UCSD-AML1 (cell line): ENCODE measurements around the gene ADGRB2.
"Not testable (repeated sequence)": the region's sequence is repeated elsewhere in the genome, so short reads cannot be mapped to it uniquely, and the experiment has no call there.

Experiments
- DNase-seq: peaks from one replicate; lab custom pipeline; 2025; ENCODE audit not compliant: unreplicated experiment; lab: John Stamatoyannopoulos, UW

ADGRB2 gene

DNA sequence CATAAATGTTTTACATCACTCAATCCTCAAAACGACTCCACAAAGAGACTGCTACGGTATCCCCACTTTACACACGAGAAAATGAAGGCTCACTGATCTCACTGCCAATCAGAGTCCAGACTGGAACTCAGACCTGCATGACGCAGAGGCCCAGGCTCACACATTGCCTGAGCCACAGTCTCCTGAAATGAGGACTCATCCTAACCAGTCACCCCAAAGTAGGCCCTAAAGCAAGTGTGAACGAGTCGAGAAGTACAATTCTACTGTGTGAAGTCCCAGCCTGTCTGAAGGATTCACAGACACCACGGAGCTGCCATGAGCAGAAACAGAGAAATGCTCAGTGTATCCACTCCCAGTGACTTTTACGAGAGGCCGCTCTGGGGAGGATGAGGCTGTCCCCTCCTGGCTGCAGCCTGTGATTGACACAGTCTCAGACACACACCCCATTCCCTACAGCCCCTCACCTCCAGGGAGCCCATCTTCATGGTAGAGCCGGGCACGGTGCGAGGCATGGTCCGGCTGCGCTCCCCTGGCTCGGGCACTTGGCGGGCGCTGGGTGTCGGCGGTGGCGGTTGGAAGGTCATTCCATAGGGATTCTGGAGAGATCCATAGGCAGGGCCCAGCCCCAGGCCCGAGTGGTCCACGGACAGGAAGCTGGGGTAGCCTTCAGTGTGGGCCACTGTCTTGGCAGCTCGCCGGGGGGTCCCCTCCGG is 33.6 kb downstream of the ADGRB2 start:
- no peak for DNase-seq

DNA sequence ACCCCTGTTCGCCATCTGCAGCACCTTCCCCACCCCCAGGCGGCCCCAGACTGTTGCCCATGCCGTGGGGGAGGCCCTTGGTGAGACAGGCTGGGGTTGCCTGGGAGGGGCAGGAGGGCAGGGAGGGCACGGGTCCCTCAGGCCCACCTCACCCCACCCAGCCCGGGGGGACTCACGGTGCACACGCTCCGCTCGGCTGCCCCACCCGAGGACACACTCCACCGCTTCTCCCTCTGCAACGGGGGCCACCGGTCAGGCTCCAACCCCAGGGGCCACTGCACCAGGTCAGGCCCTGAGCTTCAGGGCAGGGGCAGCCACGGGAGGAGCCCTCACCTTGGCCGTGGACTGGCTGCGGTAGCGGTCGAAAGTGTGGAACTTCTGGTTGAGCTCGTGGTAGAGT is 36.3 kb downstream of the ADGRB2 start:
- DNase-seq: no peak

DNA sequence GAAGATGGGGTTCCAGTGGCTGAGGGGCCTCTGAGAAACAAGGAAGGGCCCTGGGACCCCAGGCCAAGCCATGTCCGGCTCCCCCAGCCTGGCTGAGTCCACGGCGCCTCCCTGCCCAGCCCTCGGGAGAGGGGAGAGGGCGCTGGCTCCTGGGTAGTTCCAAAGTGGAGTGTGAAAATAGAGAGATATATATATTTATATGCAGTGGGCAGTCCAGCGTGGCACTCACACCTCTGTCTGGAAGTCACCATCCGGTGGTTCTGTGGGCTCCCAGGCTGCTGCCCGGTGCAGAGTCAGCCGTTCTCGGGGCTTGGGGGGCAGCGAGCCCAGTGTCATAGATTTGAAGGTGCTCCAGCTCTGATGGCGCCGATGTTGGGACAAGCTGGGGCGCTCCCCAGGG is 36.9 kb downstream of the ADGRB2 start:
- no peak for DNase-seq

DNA sequence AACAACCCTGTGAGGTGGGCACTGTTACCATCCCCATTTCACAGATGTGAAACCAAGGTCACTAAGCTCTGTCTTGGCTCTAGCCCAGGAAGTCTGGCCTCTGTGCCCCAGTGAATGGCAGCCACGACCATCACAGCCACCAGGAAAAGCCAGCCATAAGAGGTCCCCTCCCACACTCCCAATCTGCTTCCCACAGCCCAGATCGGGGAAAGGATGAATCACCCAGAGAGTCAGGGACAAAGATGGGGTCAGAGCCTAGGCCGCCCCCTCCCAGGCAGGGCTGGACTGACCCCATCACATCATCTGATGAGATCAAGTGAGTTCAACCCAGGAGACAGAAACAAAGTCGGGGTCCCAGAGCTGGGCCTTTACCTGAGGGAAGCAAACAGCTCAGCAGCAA is 37.4 kb downstream of the ADGRB2 start:
- no peak for DNase-seq

DNA sequence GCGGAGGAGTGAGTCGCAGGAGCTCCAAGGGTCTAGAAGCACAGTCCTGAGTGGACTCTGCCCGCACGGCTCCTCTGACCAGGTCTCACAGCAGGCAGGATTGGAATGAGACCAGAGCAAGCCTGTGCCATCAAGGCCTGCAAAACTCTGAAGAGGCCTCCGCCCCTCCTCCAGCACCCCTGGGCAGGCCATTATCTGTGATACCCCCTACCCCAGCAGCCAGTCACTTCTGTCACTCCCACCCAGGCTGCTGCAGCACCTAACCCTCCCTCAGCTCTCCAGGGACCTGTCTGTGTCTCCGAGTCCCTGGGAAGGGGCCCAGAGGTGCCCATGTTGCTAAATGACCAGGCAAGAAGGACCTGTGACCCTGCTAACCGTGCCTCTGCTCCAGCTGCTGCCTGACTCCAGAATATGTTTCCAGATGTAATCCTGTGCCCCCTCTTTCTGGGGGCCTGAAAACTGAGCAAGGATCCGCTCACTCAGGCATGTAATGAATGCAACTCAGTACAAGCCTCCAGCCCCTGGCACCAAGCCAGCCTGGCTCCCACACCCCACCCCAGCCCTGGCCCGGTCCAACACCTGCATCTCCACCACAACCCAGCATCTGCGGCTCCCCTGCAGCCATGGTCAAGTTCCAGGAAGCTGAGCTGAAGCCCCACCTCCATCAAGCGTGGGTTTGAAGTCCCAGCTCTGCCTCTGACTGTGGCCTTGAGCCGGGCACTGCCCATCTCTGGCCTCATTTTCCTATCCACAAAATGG is 38.2 kb downstream of the ADGRB2 start:
- DNase-seq: no peak

DNA sequence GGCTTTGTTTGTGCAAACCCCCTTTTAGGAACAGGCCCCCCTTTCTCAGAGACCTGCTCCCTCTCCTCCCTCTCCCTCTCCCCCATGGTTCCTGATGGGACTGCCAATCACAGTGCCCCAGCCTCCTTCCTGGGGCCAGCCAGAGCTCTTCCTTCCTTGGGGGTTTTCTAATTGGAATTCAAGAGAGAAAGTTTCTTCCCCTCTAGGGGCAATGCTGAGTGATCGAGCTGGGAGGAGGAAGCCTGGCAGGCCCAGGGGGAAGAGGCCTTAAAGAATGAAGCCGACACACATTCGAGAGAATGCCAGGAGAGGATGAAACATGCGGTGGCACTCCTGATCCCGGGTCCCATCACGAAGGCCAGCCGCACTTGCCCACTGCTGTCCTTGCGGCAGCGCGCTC is 39.0 kb downstream of the ADGRB2 start:
- DNase-seq: no peak

DNA sequence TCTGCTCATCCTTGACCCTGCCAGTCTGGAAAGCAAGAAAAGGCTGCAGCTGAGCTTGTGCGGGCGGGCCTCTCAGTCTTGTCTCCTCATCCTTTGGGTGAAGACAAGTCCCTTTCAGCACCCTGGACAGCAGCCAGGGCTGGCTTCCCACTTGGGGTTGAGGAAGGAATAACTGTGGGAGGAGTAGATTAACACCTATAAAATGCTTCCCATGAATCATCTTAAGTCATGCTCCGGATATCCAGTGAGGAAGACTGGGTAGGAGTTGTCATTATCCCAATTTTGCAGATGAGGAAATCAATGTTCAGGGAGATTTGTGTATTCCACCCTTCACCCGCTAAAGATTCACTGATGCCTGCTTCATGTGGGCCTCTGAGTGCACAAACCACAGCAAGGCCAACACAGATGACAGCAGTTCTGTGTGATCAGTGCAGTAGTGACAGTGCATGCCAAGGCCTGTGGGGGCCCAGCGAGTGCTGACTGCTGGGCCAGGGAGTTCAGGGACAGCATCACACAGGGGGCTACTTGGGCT is 40.2 kb downstream of the ADGRB2 start:
- peak; percentile 67 for DNase-seq

DNA sequence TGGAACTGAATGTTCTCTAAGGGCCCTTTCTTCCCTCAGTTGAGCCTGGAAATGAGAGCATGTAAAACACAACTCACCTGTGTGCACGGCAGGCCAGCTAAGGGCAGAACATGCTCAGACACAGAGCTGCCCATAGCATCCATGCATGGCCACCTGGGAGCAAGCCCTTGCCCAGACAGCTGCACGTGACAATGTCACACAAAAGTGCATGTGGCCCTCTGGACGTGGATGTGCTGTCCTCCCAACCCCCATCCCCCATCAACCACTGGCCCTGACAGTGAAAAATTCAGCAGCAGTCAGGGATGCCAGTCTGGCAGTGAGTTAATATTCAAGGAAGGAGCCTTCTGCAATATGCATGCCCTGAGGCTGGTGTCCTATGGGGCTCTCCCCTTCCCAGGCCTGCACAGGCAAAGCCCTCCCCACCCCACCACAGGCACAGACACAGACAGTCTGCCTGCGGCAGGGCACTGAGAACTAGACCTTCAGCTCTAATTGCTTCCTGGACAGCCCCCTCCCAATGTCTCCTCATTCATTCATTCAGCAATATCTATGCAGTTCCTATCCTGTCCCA is 45.7 kb downstream of the ADGRB2 start:
- DNase-seq: no peak

DNA sequence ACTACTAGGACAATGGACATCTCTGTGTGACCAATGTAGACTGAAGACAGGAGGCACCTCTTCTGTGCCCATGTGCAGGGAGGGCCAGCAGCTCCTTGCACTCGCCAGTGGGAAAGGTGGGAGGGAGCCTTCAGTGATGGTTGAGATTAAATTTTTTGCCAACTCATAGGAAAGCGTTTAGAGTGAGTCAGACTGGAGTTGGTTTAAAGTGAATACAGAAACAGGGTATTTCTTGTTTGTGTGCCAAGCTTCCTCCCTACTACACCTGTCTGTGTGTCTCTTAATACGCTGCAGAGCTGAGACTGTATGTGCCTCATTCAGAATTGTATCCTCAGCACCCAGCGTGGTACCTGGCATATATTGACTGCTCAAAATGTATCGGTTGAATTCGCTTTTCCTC is 46.8 kb downstream of the ADGRB2 start:
- no peak for DNase-seq

DNA sequence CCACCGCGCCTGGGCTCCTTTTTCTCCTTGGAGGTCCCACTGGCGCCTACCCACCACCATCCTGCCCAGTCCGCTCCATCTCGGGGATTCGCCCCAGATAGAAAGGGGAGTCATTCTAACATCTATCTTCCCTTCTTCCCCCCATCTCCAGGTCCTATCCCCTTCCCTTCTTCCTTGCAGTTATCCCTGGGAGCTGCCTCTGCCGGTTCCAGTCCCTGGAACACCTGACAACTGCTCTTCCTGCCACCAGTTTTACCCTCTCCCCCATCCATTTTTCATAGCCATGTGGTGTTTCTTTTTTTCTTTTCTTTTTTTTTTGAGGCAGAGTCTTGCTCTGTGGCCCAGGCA is 48.3 kb downstream of the ADGRB2 start:
- DNase-seq: no peak

DNA sequence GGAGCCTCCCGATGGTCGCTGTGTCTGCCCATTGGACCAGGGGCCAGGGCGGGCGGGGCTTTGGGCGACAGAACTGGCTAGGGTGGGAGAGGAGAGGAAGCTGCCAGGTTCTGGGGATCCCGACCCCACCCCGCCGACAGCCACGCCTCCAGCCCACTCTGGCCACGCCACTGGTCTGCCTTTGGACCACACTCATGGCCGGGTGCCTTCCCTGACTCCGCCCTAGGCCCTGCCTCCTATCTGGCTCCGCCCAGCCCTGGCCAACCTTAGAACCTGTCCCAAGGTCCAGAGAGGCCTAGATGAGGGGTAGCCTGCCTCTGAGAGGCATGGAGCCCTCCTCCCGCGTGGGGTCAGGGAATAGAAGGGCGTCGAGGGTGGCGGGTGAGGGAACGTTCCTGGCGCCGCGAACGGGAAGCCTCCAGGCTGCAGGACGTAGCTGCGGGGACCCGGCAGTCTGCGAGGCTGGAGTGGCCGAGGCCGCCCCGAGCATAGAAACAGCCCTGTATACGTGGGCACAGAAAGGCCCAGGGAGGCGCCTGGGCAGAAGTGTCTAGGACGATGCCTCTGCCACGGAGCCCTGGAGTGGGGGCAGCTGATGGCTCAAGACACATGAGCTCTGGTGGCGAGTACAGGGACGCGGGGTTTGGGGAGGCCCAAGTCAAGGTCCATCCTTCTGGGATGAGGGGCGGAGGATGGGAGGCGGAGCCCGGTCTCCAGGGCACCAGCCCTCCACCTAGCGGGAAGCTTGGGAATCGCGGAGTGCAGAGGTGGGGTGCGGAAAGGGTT is 48.9 kb downstream of the ADGRB2 start:
- DNase-seq: peak; percentile 24

DNA sequence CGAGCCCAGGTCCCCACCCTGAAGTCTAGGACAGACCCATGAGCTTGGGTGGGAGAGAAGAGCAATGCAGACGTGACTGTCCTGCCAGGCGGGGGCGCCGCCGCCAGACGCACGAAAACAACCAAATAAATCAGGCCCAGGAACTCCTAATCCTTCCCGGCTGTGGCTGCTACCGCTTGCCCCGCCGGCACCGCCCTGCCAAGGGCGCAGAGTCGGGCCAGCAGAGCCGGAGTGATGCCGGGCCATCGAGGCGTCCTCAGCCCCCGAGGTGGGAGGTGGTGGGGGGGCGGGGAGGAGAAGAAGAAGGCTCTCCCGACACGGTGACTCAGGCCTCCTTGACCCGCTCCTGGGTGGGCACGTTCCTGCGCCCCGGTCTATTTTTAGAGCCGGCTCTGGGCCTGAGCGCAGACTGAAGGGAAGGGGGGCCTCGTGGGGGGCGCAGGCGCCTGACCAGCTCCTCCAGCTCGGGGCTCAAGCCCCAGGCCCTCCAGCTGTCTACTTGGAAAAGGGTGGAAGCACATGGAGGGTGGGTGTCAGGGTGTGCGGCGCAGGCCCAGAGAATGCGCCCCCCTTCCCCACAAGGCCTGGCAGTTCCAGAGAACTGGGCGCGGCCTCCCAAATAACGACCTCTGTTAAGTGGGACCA is 49.6 kb downstream of the ADGRB2 start:
- DNase-seq: peak; percentile 40

DNA sequence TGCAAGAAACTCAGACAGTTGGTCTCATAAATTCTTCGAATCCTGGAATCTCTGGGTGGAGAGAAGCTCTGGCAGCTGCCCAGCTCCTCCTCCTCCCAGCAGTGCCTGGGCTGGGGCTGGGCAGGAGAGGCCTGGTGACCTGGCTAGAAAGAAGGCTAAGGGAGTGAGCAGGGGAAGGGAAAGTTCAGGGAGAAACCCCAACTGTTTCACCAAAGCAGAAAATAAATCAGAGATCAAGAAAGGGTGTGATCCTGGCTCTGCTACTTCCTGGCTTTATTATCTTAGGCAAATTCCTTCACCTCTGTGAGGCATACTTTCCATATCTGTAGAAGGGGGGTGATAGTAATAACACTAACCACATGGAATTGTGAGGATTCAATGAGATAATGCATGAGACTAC is 51.5 kb downstream of the ADGRB2 start:
- no peak for DNase-seq

DNA sequence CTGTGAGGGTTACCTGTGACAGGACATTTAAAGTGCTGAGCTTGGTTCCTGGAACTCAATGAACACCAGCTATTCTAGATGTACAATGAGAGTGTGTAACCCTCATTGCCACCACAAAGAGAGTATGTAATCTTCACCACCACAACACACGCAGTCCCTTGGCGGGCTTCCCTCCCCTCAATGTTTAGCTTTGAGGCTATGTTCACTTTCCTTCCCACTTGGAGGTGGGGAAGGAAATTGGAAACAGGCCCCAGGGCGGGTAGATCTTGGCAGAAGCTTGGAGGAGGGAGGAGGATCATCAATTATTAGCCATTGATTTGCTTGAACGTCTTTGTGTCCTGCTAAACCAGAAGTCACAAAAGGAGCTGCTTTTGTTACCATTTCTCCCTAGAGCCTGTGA is 52.1 kb downstream of the ADGRB2 start:
- no peak for DNase-seq

DNA sequence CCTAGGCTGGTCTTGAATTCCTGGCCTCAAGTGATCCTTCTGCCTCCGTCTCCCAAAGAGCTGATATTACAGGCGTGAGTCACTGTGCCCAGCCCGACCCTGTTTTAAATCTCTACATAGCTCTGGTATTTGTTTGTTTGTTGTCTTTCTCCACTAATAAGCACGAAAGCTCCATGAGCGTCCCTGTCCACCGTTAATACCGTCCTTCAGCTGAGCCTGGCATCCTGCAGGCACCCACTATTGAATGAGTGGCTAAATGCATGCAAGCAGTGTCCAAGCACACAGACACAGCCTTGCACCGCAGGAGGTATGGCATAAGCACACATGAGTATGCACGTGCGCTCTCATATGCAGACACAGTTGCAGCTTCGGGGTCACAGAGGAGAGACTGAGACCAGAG is 55.8 kb downstream of the ADGRB2 start:
- DNase-seq: no peak

DNA sequence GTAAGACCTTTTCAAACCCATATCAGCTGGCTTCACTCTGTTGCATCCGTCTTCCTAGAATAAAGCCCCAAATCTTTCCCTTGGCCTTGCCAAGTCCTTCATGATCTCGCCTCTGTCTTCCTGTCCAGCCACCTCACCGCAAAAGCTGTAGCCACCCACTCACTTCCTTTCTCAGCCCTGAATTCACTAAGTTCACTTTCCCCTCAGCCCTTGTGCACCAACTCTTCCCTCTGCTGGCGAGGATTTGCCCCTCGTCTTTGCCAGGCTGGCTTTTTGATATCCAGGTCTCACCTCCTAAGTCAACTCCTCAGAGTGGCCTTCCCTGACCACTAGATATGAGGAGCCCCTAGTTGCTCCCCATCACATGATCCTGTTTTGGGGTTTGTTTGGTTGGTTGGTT is 56.4 kb downstream of the ADGRB2 start:
- DNase-seq: peak; percentile 38

DNA sequence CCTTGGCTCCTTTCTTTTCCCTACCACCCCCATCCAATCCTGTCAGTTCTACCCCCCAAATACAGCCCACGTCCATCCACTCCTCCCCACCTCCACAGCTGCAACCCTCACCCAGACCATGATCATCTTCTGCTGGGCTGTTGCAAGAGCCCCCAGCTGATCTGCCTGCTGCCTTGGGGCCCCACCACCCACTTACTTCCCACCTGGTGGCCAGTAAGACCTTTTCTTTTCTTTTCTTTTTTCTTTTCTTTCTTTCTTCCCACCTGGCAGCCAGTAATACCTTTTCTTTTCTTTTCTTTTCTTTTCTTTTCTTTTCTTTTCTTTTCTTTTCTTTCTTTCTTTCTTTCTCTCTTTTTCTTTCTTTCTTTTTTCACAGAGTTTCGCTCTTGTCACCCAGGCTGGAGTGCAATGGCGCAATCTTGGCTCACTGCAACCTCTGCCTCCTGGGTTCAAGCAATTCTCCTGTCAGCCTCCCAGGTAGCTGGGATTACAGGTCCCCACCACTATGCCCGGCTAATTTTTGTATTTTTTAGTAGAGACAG is 57.0 kb downstream of the ADGRB2 start:
- DNase-seq: not testable (repeated sequence)

DNA sequence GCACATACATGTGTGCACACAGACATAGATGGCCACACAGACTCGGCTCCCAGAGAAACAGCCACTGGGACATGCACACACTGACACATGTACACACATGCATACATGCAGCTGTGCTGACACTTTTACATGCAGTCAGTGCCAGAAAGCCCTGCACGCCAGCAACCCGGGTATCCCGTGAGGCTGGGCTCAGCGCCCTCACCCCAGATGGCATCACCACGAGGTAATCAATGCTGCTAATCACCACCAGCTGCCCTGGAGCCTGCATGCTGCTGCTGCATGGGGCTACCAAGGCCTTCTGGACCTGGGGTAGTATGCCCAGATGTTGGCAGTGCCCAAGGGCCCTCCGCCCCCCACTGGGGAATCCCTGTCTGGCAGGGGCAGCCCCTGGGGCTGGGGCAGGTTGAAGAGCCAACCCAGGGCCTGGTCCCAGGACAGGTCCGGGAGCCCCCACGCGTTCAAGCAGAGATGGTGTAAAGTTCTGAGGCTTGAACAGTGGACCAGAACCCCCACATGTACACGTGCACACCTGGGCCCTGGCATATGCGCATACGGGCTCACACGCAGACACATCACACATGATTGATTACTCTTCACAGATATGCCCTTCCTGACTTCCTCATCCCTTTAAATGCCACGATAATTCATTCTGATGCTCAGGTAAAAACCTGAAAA is 57.6 kb downstream of the ADGRB2 start:
- no peak for DNase-seq

DNA sequence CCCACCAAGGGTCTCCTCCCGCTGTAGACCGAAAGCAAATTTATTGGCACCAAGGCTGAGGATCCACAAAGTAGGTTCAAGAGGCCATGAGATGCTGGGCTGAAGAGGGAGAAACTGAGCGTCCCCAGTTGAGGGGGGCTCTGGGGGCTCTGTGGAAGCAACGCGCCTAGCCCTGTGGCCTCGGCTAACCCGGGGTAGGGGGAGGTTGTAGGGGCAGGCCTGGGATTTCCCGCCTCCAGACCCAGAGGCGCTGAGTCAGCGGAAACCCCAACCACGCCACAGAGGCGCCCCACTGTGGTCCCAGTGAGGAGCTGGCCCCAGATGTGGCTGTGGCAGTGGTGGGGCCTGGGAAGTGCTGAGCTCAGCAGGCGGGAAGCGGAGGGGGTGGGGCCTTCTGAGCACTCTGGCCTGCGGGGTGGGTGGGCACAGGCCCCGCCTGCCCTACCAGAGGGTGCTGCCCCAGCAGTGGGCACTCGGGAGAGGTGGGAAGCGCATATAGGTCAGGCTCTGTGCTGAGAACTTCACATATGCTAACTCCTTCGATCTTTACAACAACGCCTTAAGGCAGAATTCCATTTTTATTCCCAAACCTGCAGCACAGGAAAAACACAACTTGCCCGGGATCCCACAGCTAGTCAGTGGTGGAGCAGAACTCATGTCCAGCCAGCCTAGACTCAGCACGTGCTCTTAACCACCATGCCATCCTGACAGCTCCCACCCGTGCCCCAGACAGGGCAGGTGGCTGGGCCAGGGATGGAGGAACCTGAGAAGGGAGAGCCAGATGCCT is 58.9 kb downstream of the ADGRB2 start:
- DNase-seq: peak; percentile 69
